ENCODE results near the gene CDC42EP2. TPM values are rescaled to one million over a fixed set of nuclear protein-coding genes. Genes with fewer than 3 reads are reported as not detected.

Gene CDC42EP2
- total RNA-seq, 2 donors from 2014 or later = 7.7 to 8.7 TPM

DNA sequence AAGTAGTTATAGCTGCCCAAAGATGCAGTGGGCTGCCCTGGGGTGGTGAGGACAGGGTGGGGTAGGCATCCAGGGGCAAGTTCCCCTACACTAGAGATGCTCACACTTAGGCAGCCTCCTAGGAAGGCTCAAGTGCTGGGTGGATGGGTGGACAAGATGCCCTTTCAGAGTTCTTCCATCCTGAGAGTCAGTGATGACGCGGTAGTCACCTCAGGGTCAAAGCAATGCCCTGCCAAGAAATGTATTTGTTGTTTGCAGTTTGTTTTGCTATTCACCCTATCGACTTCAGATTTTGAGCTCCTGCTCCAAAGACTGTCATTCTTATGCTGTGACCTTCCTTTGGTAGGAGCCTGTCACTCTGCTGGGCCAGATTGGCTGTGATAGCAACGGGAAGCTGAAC is 34.0 kb upstream of the CDC42EP2 start:
- no peaks in the 10 kb centered on the region for H3K4me1 ChIP-seq (replicated peaks)
- no peak overlapping the region for H3K4me3 ChIP-seq
- no peaks in the 10 kb centered on the region for H3K27me3 ChIP-seq (replicated peaks; ENCODE audit: insufficient read depth)
- H3K9me3 ChIP-seq = no peaks in the 10 kb centered on the region
- WGBS = 90% methylated on average over 4 of the region's 4 CpGs
- no peak overlapping the region for H3K27ac ChIP-seq
- TF ChIP-seq POLR2A (IDR thresholded peaks at IDR 0.05) (no peak), POLR2AphosphoS5 (IDR thresholded peaks at IDR 0.05) (no peak)
- TF ChIP-seq, protein P1, sequence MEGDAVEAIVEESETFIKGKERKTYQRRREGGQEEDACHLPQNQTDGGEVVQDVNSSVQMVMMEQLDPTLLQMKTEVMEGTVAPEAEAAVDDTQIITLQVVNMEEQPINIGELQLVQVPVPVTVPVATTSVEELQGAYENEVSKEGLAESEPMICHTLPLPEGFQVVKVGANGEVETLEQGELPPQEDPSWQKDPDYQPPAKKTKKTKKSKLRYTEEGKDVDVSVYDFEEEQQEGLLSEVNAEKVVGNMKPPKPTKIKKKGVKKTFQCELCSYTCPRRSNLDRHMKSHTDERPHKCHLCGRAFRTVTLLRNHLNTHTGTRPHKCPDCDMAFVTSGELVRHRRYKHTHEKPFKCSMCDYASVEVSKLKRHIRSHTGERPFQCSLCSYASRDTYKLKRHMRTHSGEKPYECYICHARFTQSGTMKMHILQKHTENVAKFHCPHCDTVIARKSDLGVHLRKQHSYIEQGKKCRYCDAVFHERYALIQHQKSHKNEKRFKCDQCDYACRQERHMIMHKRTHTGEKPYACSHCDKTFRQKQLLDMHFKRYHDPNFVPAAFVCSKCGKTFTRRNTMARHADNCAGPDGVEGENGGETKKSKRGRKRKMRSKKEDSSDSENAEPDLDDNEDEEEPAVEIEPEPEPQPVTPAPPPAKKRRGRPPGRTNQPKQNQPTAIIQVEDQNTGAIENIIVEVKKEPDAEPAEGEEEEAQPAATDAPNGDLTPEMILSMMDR (IDR thresholded peaks at IDR 0.05) = no peak
- DNase-seq (ENCODE audit: low spot score) = no peak
- intact Hi-C loops (cut with DNase I) = no loop called here
- no peaks in the 10 kb centered on the region for H3K36me3 ChIP-seq

DNA sequence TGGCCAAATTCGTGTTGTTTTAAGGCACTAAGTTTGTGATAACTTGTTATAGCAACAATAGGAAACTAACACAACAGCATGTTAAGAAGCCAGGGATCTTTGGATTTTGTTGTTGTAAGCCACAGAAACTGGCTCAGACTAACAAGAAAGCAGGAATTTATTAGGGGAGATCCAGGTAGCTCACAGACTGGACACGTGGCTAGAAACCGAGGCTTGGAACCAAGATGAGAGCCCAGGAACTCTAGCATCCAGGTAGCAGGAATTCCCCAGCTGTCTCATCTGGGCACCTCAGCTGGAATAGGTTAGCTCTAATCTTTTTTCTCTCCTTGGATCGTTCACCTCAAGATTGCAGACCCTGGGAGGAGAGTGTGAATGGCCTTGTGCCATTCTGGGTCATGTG is 28.0 kb upstream of the CDC42EP2 start:
- Histone ChIP-seq H3K27me3 (replicated peaks; ENCODE audit: insufficient read depth) (no peaks in the 10 kb centered on the region), H3K27ac (no peak overlapping the region), H3K9me3 (no peaks in the 10 kb centered on the region), H3K4me1 (replicated peaks) (no peaks in the 10 kb centered on the region), H3K36me3 (no peaks in the 10 kb centered on the region), H3K4me3 (no peak overlapping the region)
- intact Hi-C loops (cut with DNase I) = no loop called here
- WGBS = 93% methylated on average over 4 of the region's 4 CpGs
- no peak for TF ChIP-seq POLR2AphosphoS5 (IDR thresholded peaks at IDR 0.05)
- TF ChIP-seq, protein P1 (IDR thresholded peaks at IDR 0.05) = no peak
- no peak for TF ChIP-seq POLR2A (IDR thresholded peaks at IDR 0.05)
- DNase-seq (ENCODE audit: low spot score) = no peak

DNA sequence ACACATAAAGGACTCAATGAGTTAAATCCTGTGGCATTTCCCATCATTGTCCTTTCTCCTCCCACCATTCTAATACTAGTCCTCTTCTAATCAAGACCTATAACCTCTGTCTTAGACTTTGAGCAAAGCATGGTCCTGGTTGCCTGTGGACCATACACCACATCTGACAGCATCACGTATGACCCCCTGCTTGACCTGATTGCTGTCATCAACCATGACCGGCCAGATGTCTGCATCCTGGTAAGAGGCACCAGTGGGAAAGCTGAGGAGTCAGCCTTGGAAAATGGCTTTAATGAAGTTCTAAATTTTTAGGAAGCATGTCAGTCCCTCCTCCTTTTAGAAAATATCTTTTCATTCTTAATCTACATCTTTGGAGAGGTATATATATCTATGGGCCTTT is 27.1 kb upstream of the CDC42EP2 start:
- TF ChIP-seq POLR2A (IDR thresholded peaks at IDR 0.05) (no peak), POLR2AphosphoS5 (IDR thresholded peaks at IDR 0.05) (no peak)
- intact Hi-C loops (cut with DNase I) = no loop called here
- no peak overlapping the region for H3K27ac ChIP-seq

DNA sequence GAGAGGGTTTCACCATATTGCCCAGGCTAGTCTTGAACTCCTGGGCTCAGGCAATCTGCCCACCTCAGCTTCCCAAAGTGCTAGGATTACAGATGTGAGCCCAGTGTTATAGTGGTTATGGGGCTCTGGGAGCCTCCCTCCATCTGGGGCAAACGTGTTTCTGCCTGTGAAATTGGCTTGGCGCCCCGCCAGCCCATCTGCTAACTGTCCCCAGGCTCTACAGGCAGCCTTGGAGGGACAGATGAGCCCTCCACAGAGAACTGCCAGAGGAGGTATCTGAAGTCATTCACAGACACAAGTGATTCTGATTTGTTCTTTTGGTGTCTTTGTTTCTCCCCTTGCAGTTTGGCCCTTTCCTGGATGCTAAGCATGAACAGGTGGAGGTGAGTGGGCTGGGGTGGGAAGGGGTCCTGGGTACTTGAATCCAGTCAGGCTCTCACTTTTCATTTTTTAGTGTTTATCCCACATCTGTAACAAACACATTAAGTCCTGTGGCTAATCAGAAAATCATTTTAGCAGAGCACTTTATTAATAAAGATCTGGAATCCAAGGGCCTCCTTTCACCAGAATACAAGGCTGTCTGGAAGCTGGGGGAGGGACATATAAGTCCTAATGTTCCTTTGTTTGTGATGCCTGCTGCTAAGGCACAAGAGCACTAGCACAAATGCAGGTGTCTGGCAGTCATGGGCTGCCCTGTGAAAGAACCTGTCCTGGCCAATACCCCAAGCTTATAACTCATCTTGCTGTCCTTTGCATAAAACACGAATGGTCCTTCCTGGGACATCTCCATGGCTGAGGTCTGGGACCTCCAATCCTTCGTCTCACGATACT is 25.7 kb upstream of the CDC42EP2 start:
- no peaks in the 10 kb centered on the region for H3K4me1 ChIP-seq (replicated peaks)
- whole genome bisulfite sequencing = 54% methylated on average over 6 of the region's 6 CpGs
- H3K27me3 ChIP-seq (replicated peaks; ENCODE audit: insufficient read depth) = no peaks in the 10 kb centered on the region
- no peak for TF ChIP-seq POLR2AphosphoS5 (IDR thresholded peaks at IDR 0.05)
- TF ChIP-seq, protein P1 (IDR thresholded peaks at IDR 0.05) = no peak
- no peak for TF ChIP-seq POLR2A (IDR thresholded peaks at IDR 0.05)
- intact Hi-C loops (cut with DNase I) = no loop called here
- no peak overlapping the region for H3K4me3 ChIP-seq
- H3K36me3 ChIP-seq = no peaks in the 10 kb centered on the region
- H3K27ac ChIP-seq = no peak overlapping the region
- no peak for DNase-seq (ENCODE audit: low spot score)
- H3K9me3 ChIP-seq = no peaks in the 10 kb centered on the region

More for the DNA sequence above, 27.1 kb upstream of the CDC42EP2 start:
- no peak for DNase-seq (ENCODE audit: low spot score)
- no peaks in the 10 kb centered on the region for H3K27me3 ChIP-seq (replicated peaks; ENCODE audit: insufficient read depth)
- 96% methylated on average over 2 of the region's 2 CpGs for WGBS
- no peaks in the 10 kb centered on the region for H3K4me1 ChIP-seq (replicated peaks)
- H3K4me3 ChIP-seq = no peak overlapping the region
- no peaks in the 10 kb centered on the region for H3K9me3 ChIP-seq
- H3K36me3 ChIP-seq = no peaks in the 10 kb centered on the region

DNA sequence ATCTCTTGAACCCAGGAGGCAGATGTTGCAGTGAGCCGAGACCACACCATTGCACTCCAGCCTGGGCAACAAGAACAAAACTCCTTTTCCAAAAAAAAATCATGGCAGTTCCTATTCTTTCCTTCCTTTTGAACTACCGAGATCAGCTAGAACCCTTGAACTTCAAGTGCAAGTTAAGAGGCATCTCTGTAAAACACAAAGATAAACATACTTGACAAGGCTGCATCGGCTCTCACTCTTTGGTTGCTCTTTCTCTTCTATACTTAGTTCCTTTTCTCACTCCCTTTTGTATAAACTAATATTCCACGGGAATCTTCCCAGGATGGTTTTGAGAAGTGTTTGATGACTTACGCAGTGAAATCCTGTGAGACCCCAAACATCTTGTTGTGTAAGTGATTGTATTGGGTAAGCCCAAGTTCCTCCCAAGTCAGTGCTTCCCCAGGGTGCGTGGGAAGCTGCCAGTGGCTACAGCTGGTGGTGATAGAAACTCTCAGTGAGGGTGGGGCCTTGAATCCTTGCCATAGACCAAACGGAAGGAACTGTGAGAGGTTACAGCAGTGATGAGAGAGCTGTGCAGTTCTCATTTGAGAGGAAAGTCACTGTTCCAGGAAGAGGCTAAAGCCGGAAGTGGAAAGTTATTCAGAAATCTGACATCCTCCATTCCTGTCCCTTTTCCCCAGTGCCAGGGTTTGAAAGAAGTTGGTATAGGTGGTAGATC is 24.1 kb upstream of the CDC42EP2 start:
- H3K9me3 ChIP-seq = no peaks in the 10 kb centered on the region
- peak overlapping the region; percentile 9 to 56 for H3K27ac ChIP-seq
- WGBS = 34% methylated on average over 8 of the region's 8 CpGs
- H3K36me3 ChIP-seq = no peaks in the 10 kb centered on the region
- intact Hi-C loops (cut with DNase I) = no loop called here
- H3K4me1 ChIP-seq (replicated peaks) = no peaks in the 10 kb centered on the region
- no peaks in the 10 kb centered on the region for H3K27me3 ChIP-seq (replicated peaks; ENCODE audit: insufficient read depth)
- DNase-seq (ENCODE audit: low spot score) = no peak
- no peak overlapping the region for H3K4me3 ChIP-seq
- TF ChIP-seq, protein P1 (IDR thresholded peaks at IDR 0.05) = no peak
- no peak for TF ChIP-seq POLR2AphosphoS5 (IDR thresholded peaks at IDR 0.05)
- no peak for TF ChIP-seq POLR2A (IDR thresholded peaks at IDR 0.05)

Measured in prostate gland (tissue), 2 donors.